Cardiac muscle cell (in vitro differentiated cells and primary cell): ENCODE results near the gene OR2J2. TPM values are rescaled to one million over a fixed set of nuclear protein-coding genes. Genes with fewer than 3 reads are reported as not detected.
"Not testable (repeated sequence)": the region's sequence is repeated elsewhere in the genome, so short reads cannot be mapped to it uniquely, and the experiment has no call there.

ENCODE experiments used
- DNase-seq, 2 donors: peaks; one replicate each; pipeline versions ENCODE4 v3.0.0 to v3.0.0-alpha.2; 2010 to 2017; ENCODE audit warnings: low read depth in 1 of 2, low spot score in 1 of 2
- H3K27ac ChIP-seq: fragments of 200-600 bp; sonication (generic); 2 replicates; pipeline ENCODE4 v1.5.1; 2016
- H3K27me3 ChIP-seq: fragments of 200-600 bp; sonication (generic); 2 replicates; pipeline ENCODE4 v1.6.0; 2016; ENCODE audit warnings: control low read depth
- H3K36me3 ChIP-seq: fragments of 200-600 bp; sonication (generic); 2 replicates; pipeline ENCODE4 v1.5.1; 2016; ENCODE audit warnings: control low read depth
- H3K4me1 ChIP-seq: fragments of 200-600 bp; sonication (generic); 2 replicates; pipeline ENCODE4 v1.8.1; 2017; ENCODE audit warnings: low read depth, mild to moderate bottlenecking, mixed run types
- H3K4me3 ChIP-seq: fragments of 200-600 bp; sonication (generic); 2 replicates; pipeline ENCODE4 v1.5.1; 2016; ENCODE audit warnings: mild to moderate bottlenecking
- H3K9me3 ChIP-seq: fragments of 200-600 bp; sonication (generic); 2 replicates; pipeline ENCODE4 v1.5.1; 2017; ENCODE audit warnings: low read depth, mild to moderate bottlenecking, control low read depth
- CTCF ChIP-seq: IDR thresholded peaks from 2 replicates; pipeline ENCODE4 v1.5.1; 2012; ENCODE audit warnings: low read depth, mild to moderate bottlenecking, low read length
- polyA plus RNA-seq: library from polyadenylated mRNA; unstranded; fragments of >200 nt; fragmentation: Nextera tagmentation; extraction: Ambion mirVana; gene quantifications from 2 replicates; pipeline ENCODE4 v1.2.1, GENCODE V29; 2016
- total RNA-seq: library from RNA; depleted of rRNA; stranded (reverse); fragments of >200 nt; gene quantifications from 2 replicates; pipeline ENCODE4 v1.2.3, GENCODE V29; 2016

OR2J2 gene
- total and polyA plus RNA-seq, 2 experiments from 2014 or later: not detected

GRCh38 chr6:29171736-29172135, 1.0 kb downstream of the OR2J2 start:
- Histone ChIP-seq H3K9me3 (no peaks in the 10 kb centered on the region), H3K27me3 (no peaks in the 10 kb centered on the region), H3K27ac (no peak overlapping the region), H3K4me1 (no peaks in the 10 kb centered on the region), H3K36me3 (no peaks in the 10 kb centered on the region), H3K4me3 (no peak overlapping the region)
- no peak for TF ChIP-seq CTCF
- no peak for DNase-seq

- Histone ChIP-seq H3K27me3 (no peaks in the 10 kb centered on the region), H3K4me1 (no peaks in the 10 kb centered on the region), H3K36me3 (no peaks in the 10 kb centered on the region), H3K9me3 (no peaks in the 10 kb centered on the region), H3K4me3 (no peak overlapping the region), H3K27ac (no peak overlapping the region)
- no peak for TF ChIP-seq CTCF
- no peak for DNase-seq
These were observed 12.9 kb downstream of the OR2J2 start for GRCh38 chr6:29183594-29183993.

GRCh38 chr6:29188659-29189058, 18.0 kb downstream of the OR2J2 start:
- not testable (repeated sequence) for H3K27me3 ChIP-seq, H3K4me3 ChIP-seq, H3K27ac ChIP-seq, H3K36me3 ChIP-seq, DNase-seq, H3K4me1 ChIP-seq, H3K9me3 ChIP-seq

- no peak overlapping the region for H3K4me3 ChIP-seq
- no peak for DNase-seq
- H3K27ac ChIP-seq: no peak overlapping the region
- no peaks in the 10 kb centered on the region for H3K27me3 ChIP-seq
- no peaks in the 10 kb centered on the region for H3K36me3 ChIP-seq
- H3K9me3 ChIP-seq: no peaks in the 10 kb centered on the region
- no peak for TF ChIP-seq CTCF
- H3K4me1 ChIP-seq: no peaks in the 10 kb centered on the region
These were observed 30.3 kb downstream of the OR2J2 start for GRCh38 chr6:29200767-29201662.

- Histone ChIP-seq H3K4me1 (no peaks in the 10 kb centered on the region), H3K9me3 (no peaks in the 10 kb centered on the region), H3K4me3 (no peak overlapping the region), H3K27me3 (no peaks in the 10 kb centered on the region), H3K36me3 (no peaks in the 10 kb centered on the region), H3K27ac (no peak overlapping the region)
- TF ChIP-seq CTCF: no peak
- no peak for DNase-seq
These were observed 31.3 kb downstream of the OR2J2 start for GRCh38 chr6:29201966-29202365.

GRCh38 chr6:29211488-29211887, 40.8 kb downstream of the OR2J2 start:
- H3K4me3 ChIP-seq: no peak overlapping the region
- H3K9me3 ChIP-seq: no peaks in the 10 kb centered on the region
- H3K27me3 ChIP-seq: no peaks in the 10 kb centered on the region
- no peaks in the 10 kb centered on the region for H3K36me3 ChIP-seq
- TF ChIP-seq CTCF: no peak
- H3K4me1 ChIP-seq: no peaks in the 10 kb centered on the region
- DNase-seq: no peak
- H3K27ac ChIP-seq: no peak overlapping the region
